ENCODE measurements around the gene FHOD3.
A peak's percentile ranks its signal among the peaks of the same experiment; 100 is the strongest.

The FHOD3 gene

GRCh38 chr18:36745219-36745975, 447.9 kb downstream of the FHOD3 start:
- DNase-seq (ENCODE audit: insufficient read length, low spot score) (no peak), FAIRE-seq (no peak)
- no peak for TF ChIP-seq TAF1 (IDR thresholded peaks at IDR 0.05; ENCODE audit: low read depth, low read length)
- no peak for TF ChIP-seq POLR2AphosphoS5 (IDR thresholded peaks at IDR 0.05; ENCODE audit: low read depth, low read length)
- TF ChIP-seq POLR2A (IDR thresholded peaks at IDR 0.05; ENCODE audit: low read depth, low read length) = no peak
- TF ChIP-seq PAX5 (IDR thresholded peaks at IDR 0.05; ENCODE audit: insufficient read depth, low read length, severe bottlenecking) = no peak
- no peak for TF ChIP-seq SPI1 (IDR thresholded peaks at IDR 0.05; ENCODE audit: low read depth, low read length)
- TF ChIP-seq POU2F2 (IDR thresholded peaks at IDR 0.05; ENCODE audit: low read depth, low read length) = no peak

DNA sequence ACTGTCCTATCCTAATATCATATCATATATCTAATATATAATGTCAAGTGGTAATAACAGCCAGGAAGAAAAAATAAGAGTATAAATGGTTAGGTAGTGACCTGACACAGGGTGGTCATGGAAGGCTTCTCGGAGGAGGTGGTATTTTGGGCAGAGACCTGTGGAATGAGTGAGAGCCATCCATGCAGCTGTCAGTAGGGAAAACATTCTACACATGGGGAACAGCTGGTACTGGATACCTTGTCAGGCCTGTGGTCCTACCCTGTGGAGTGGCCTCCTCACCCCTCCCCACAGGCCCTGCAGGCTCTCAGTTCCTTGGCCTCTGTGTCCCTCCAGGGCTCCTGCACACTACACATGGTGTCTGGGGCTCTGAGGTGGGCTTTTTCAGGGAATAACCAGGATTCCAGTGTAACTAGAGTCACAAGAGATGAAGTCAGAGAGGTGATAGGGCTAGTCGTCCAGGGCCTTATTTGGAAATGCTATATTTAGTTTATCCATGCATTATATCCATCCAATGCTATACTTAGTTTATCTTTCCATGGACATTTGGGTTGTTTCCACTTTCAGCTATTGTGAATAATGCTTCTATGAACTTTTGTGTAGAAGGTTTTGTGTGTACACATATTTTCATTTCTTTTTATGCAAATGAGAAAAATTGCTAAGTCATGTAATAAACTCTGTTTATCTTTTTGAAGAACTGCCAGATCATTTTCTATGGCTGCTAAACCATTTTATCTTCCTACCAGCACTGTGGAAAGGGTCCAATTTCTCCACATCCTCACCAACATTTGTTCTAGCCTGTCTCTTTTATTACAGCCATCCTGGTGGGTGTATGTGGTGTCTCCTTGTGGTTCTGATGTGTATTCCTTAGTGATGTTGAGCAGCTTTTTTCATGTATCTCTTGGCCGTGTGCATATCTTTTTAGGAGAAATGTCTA, 455.7 kb downstream of the FHOD3 start:
- DNase-seq (ENCODE audit: insufficient read length, low spot score) = no peak
- no peak for TF ChIP-seq PAX5 (IDR thresholded peaks at IDR 0.05; ENCODE audit: insufficient read depth, low read length, severe bottlenecking)
- no peak for TF ChIP-seq POU2F2 (IDR thresholded peaks at IDR 0.05; ENCODE audit: low read depth, low read length)
- no peak for TF ChIP-seq SPI1 (IDR thresholded peaks at IDR 0.05; ENCODE audit: low read depth, low read length)
- no peak for FAIRE-seq

DNA sequence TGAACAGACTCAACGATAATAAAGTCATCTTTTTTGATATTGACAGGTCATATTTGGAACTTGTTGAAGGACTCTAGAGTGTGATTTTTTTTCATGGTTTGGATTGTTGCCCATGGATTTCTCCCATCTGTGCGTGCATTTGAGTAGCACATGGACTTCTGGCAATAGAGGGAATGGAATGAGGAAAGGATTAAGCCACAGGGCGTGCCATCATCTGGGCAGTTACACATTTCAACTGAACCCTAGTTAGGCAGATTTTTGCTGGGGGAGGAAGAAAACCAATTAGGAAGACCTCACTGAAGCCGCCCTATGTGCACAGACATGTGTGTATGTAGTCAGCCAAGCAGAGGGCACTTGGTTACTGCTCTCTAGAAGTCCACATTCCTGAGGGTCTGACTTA, 458.7 kb downstream of the FHOD3 start:
- FAIRE-seq = no peak
- TF ChIP-seq TAF1 (IDR thresholded peaks at IDR 0.05; ENCODE audit: low read depth, low read length) (no peak), SPI1 (IDR thresholded peaks at IDR 0.05; ENCODE audit: low read depth, low read length) (no peak), PAX5 (IDR thresholded peaks at IDR 0.05; ENCODE audit: insufficient read depth, low read length, severe bottlenecking) (no peak), POU2F2 (IDR thresholded peaks at IDR 0.05; ENCODE audit: low read depth, low read length) (no peak), POLR2AphosphoS5 (IDR thresholded peaks at IDR 0.05; ENCODE audit: low read depth, low read length) (no peak), POLR2A (IDR thresholded peaks at IDR 0.05; ENCODE audit: low read depth, low read length) (no peak)

DNA sequence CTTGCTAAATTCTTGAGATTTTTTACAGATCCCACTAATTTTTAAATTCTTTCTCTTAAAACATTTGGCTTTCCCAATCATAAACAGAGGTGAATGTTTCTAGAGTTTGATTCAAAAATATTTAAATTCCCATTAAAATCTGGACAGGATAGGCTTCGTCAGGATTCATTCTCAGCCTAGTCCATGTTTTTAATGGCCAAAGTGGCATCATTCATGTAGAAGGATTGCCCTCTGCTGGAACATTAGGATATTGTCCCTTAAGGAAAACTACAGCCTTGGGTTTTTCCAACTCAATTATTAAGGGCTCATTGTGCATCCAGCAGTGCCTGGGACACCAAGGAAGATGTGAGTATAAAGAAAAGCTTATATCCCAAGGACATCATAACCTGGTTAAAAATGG, 459.6 kb downstream of the FHOD3 start:
- DNase-seq (ENCODE audit: insufficient read length, low spot score) = no peak
- TF ChIP-seq TAF1 (IDR thresholded peaks at IDR 0.05; ENCODE audit: low read depth, low read length) = no peak
- TF ChIP-seq PAX5 (IDR thresholded peaks at IDR 0.05; ENCODE audit: insufficient read depth, low read length, severe bottlenecking) = no peak
- TF ChIP-seq SPI1 (IDR thresholded peaks at IDR 0.05; ENCODE audit: low read depth, low read length) = no peak
- no peak for TF ChIP-seq POLR2A (IDR thresholded peaks at IDR 0.05; ENCODE audit: low read depth, low read length)
- no peak for TF ChIP-seq POLR2AphosphoS5 (IDR thresholded peaks at IDR 0.05; ENCODE audit: low read depth, low read length)
- TF ChIP-seq POU2F2 (IDR thresholded peaks at IDR 0.05; ENCODE audit: low read depth, low read length) = no peak
- FAIRE-seq = no peak

More for the DNA sequence above, 458.7 kb downstream of the FHOD3 start:
- DNase-seq (ENCODE audit: insufficient read length, low spot score) = no peak

DNA sequence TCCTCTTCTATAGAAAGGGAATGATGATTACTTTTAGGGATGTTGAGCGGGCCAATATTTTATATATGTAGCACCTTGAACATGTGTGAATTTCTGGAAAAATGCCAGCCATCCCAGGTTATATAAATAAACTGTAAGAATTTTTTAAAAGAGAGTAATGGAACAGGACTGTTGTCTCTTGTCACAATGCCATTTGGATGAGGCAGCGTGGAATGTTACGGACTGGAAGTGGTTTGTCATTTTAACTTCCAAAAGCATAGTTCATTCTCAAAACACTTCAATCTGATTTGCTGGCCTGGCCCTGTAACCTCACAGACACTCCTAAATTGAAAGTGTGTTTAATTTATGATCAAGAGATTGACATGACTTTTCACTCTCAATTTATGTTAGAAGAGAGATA, 460.5 kb downstream of the FHOD3 start:
- DNase-seq (ENCODE audit: insufficient read length, low spot score) (no peak), FAIRE-seq (no peak)
- TF ChIP-seq POLR2AphosphoS5 (IDR thresholded peaks at IDR 0.05; ENCODE audit: low read depth, low read length) (no peak), POLR2A (IDR thresholded peaks at IDR 0.05; ENCODE audit: low read depth, low read length) (no peak), POU2F2 (IDR thresholded peaks at IDR 0.05; ENCODE audit: low read depth, low read length) (no peak), PAX5 (IDR thresholded peaks at IDR 0.05; ENCODE audit: insufficient read depth, low read length, severe bottlenecking) (no peak), TAF1 (IDR thresholded peaks at IDR 0.05; ENCODE audit: low read depth, low read length) (no peak), SPI1 (IDR thresholded peaks at IDR 0.05; ENCODE audit: low read depth, low read length) (no peak)

DNA sequence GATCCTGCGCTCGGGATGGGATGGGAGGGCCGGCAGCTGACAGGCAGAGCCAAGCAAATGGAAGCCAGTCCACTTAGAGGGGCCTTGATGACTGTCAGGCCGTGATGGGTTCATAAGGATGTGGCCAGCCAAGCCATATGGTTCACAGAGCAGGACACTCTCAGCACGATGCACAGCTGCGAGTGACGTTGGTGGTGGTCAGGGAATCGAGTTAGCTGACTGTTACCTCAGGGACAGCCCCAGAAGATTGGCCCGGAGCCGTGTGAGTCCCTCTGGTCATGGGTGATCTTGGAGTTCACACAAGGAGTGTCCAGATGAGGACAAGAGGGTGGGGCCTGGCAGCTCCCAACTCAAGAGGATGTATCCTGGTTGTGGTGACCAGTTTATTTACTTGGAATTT, 461.1 kb downstream of the FHOD3 start:
- no peak for FAIRE-seq
- no peak for DNase-seq (ENCODE audit: insufficient read length, low spot score)
- no peak for TF ChIP-seq POU2F2 (IDR thresholded peaks at IDR 0.05; ENCODE audit: low read depth, low read length)
- TF ChIP-seq POLR2AphosphoS5 (IDR thresholded peaks at IDR 0.05; ENCODE audit: low read depth, low read length) = no peak
- TF ChIP-seq SPI1 (IDR thresholded peaks at IDR 0.05; ENCODE audit: low read depth, low read length) = no peak
- TF ChIP-seq POLR2A (IDR thresholded peaks at IDR 0.05; ENCODE audit: low read depth, low read length) = no peak
- TF ChIP-seq PAX5 (IDR thresholded peaks at IDR 0.05; ENCODE audit: insufficient read depth, low read length, severe bottlenecking) = no peak

GRCh38 chr18:36759167-36759776, 461.8 kb downstream of the FHOD3 start:
- DNase-seq (ENCODE audit: insufficient read length, low spot score) = no peak
- no peak for FAIRE-seq
- TF ChIP-seq POU2F2 (IDR thresholded peaks at IDR 0.05; ENCODE audit: low read depth, low read length) = no peak
- TF ChIP-seq SPI1 (IDR thresholded peaks at IDR 0.05; ENCODE audit: low read depth, low read length) = peak; percentile 31; the same call in 1 of the 2 replicates
- no peak for TF ChIP-seq POLR2AphosphoS5 (IDR thresholded peaks at IDR 0.05; ENCODE audit: low read depth, low read length)

DNA sequence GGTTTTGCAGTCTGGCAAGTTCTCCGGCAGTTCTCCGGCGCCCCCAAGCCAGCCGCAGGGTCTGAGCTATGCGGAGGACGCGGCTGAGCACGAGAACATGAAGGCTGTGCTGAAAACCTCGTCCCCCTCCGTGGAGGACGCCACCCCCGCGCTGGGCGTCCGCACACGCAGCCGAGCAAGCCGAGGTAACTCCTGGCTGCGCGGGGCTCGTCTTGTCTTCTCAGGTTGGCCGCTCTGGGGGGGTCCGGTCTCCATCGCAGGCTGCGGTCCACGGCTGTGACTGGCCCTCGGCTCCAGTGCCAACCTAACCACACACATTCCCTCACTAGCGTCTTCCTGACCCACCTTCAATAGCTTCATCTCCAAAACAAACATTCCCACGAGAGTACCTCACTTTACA, 463.1 kb downstream of the FHOD3 start:
- FAIRE-seq = no peak
- no peak for TF ChIP-seq PAX5 (IDR thresholded peaks at IDR 0.05; ENCODE audit: insufficient read depth, low read length, severe bottlenecking)
- no peak for TF ChIP-seq TAF1 (IDR thresholded peaks at IDR 0.05; ENCODE audit: low read depth, low read length)
- TF ChIP-seq SPI1 (IDR thresholded peaks at IDR 0.05; ENCODE audit: low read depth, low read length) = no peak
- TF ChIP-seq POLR2AphosphoS5 (IDR thresholded peaks at IDR 0.05; ENCODE audit: low read depth, low read length) = no peak
- no peak for TF ChIP-seq POU2F2 (IDR thresholded peaks at IDR 0.05; ENCODE audit: low read depth, low read length)
- no peak for TF ChIP-seq POLR2A (IDR thresholded peaks at IDR 0.05; ENCODE audit: low read depth, low read length)
- DNase-seq (ENCODE audit: insufficient read length, low spot score) = no peak

GRCh38 chr18:36761186-36761698, 463.7 kb downstream of the FHOD3 start:
- TF ChIP-seq POLR2AphosphoS5 (IDR thresholded peaks at IDR 0.05; ENCODE audit: low read depth, low read length) = no peak
- TF ChIP-seq SPI1 (IDR thresholded peaks at IDR 0.05; ENCODE audit: low read depth, low read length) = no peak
- TF ChIP-seq POLR2A (IDR thresholded peaks at IDR 0.05; ENCODE audit: low read depth, low read length) = no peak
- no peak for TF ChIP-seq PAX5 (IDR thresholded peaks at IDR 0.05; ENCODE audit: insufficient read depth, low read length, severe bottlenecking)
- no peak for TF ChIP-seq TAF1 (IDR thresholded peaks at IDR 0.05; ENCODE audit: low read depth, low read length)
- no peak for TF ChIP-seq POU2F2 (IDR thresholded peaks at IDR 0.05; ENCODE audit: low read depth, low read length)
- DNase-seq (ENCODE audit: insufficient read length, low spot score) = no peak
- no peak for FAIRE-seq

All from GM12891 (cell line).